Dermis microvascular lymphatic vessel endothelial cell (primary cell): ENCODE results near the gene GDF3. TPM values are rescaled to one million over a fixed set of nuclear protein-coding genes. Genes with fewer than 3 reads are reported as not detected.
A peak's percentile ranks its signal among the peaks of the same experiment; 100 is the strongest.
"Not testable (repeated sequence)": the region's sequence is repeated elsewhere in the genome, so short reads cannot be mapped to it uniquely, and the experiment has no call there.

Experiments
- DNase-seq, 2 donors: peaks; one replicate each; pipeline versions ENCODE4 v3.0.0 to v3.0.0-alpha.2; 2010; ENCODE audit warnings: low read depth in 2 of 2
- total RNA-seq: library from RNA; depleted of rRNA; stranded (reverse); fragments of >200 nt; gene quantifications from 2 replicates; pipeline ENCODE4 v1.2.1, GENCODE V29; 2014

The GDF3 gene
- total RNA-seq, 1 donor from 2014 or later, result 0.51 TPM

GRCh38 chr12:7668171-7668570, 27.4 kb downstream of the GDF3 start:
- DNase-seq, result no peak

DNA sequence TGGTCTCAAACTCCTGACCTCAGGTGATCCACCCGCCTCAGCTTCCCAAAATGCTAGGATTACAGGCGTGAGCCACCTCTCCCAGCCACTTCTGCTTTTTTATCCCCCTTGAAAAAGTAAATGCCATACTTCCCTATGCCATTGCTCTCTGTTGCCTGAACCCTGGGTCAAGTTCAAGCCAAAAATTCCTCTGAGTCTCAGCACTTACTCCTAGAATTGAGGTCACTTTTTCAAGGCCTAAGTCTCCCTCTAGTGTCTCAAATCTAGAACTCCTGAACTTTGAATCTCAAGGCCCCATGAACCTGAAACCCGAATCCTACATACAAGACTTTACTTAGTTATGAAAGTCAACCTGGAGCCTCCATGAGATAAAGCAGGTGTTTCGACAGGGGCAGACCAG, 28.4 kb downstream of the GDF3 start:
- DNase-seq, result peak in 1 of 2 donors; percentile 9

- no peak for DNase-seq
Measured at GRCh38 chr12:7666595-7666994, 29.0 kb downstream of the GDF3 start.

DNA sequence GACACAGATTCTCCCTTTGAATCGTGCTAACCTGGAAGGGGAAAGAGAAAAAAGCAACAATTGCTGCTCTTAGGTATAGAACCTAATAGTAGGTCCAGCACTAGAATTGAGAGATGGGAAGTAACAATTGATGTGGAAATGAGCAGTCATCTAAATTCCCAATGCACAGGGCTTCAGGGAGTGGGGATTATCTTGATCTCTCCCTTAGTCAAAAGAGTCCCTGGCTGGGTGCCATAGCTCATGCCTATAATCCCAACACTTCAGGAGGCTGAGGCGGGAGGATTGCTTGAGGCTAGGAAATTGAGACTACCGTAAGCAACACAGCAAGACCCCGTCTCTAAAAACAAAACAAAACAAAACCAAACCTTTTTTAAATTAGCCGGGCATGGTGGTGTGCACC, 33.8 kb downstream of the GDF3 start:
- no peak for DNase-seq

DNA sequence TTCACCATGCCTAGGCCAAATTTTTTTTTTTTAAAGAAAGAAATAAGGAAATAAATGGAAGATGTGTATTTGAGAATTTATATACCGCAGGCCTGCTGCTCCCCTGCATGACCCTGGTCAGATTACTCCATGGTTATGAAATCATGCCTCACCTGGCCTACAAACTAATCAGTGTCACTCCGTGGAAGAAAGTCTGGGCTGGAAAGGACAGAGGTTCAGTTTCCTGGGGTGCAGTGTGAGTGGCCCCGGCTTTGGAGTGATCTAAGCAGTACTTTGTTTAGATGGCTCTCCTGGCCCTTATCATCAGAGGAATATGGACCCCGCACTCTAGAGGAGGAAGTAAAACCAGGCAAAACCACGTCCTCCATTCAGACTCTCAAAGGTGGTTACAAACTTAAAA, 39.5 kb downstream of the GDF3 start:
- no peak for DNase-seq

GRCh38 chr12:7650091-7650490, 45.5 kb downstream of the GDF3 start:
- no peak for DNase-seq

- no peak for DNase-seq
Measured at GRCh38 chr12:7647071-7647470, 48.5 kb downstream of the GDF3 start.

- DNase-seq, result no peak
Measured at GRCh38 chr12:7646178-7646475, 49.4 kb downstream of the GDF3 start.

DNA sequence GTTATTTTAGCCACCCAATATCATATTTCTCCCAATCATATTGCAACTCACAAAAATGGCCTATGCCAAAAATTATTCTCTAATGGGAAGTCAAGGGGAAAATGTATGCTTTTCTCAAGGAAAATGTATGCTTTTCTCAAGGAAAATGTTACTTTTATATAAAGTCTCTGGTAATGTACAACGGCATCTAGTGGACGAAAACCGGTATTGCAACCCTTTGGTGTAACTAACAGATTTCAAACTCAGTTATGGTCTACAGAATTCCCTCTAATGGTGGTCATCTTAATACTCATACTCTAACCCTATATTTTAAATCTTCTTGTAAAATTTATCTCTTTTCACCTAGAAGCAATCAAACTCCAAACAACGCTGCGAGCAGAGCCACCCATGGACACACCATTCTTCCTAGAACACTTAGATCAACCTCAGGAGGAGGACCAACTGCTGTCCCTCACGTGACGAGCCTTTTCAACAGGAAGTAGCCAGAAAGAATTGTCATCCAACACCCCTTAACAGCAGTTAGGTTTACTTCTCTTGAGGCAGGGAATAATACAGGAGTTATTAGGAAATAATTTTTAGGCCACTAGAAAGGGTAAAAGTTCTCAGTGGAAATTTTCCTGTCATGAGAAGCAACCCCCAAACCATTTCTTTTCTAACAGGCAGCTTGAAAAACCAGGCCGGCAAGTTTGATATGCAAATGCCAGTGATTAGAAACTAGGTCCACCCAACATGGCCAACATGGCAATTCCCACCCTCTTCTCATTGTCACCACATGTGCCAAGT, 50.0 kb downstream of the GDF3 start:
- peak; percentile 5 to 35 for DNase-seq

DNA sequence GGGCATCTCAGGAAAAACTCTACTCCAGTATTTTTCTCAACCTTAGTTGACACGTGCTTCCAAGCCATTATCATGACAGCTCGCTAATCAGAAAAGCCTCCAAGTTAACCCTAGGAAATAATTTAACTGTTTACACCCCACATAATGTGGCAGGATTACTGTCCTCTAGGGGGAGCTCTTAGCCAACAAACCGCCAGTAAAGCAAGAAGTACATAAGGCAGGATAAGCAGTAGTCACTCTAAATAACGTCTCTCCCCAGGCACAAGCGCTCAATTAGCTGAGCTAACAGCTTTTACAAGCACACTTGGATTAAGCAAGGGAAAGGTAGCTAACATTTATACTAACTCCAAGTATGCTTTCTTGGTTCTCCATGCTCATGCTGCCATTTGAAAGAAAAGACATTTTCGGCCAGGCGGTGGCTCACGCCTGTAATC, 52.7 kb downstream of the GDF3 start:
- peak; percentile 5 to 40 for DNase-seq

DNA sequence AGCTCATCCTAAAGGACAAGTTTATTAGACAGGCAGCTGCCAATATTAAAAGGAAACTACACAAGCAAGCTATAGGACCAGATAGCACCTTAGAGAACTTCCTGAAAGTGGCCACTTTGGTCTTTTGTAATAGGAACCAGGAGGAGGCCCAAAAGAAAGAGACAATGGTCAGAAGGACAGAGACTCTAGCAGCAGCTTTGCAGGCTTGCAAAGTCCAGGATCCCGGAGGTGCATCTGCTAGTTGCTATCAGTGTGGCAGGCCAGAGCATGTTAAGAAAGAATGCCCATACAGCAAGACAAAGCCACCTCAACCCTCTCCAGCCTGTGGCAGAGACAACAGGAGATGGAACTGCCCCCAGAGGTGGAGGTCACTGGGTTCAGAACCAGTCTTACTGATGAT, 53.3 kb downstream of the GDF3 start:
- DNase-seq, result no peak

DNA sequence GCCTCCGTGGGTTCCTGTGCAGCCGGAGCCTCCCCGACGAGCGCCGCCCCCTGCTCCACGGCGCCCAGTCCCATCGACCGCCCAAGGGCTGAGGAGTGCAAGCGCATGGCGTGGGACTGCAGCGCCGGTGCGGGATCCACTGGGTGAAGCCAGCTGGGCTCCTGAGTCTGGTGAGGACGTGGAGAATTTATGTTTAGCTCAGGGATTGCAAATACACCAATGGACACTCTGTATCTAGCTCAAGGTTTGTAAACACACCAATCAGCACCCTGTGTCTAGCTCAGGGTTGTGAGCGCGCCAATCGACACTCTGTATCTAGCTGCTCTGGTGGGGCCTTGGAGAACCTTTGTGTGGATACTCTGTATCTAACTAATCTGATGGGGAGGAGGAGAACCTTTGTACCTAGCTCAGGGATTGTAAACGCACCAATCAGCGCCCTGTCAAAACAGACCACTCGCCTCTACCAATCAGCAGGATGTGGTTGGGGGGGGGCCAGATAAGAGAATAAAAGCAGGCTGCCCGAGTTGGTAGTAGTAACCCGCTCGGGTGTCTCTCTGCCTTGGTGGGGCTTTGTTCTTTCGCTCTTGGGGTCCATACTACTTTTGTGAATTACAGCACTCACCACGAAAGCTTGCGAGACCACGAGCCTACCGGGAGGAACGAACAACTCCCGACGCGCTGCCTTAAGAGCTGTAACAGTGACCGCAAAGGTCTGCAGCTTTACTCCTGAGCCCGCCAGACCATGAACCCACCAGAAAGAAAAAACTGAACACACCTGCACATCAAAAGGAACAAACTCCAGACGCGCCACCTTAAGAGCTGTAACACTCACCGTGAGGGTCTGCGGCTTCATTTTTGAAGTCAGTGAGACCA, 55.2 kb downstream of the GDF3 start:
- not testable (repeated sequence) for DNase-seq

Other genes starting within 250 kb of the GDF3 start
- under 0.01 TPM in 1 of 2 replicates, not detected in the other for gene CD163, start 192.0 kb downstream of the GDF3 start, total RNA-seq
- gene APOBEC1, start 29.9 kb downstream of the GDF3 start, total RNA-seq, result not detected in 2 replicates
- not detected in 2 replicates for gene DPPA3, start 15.7 kb upstream of the GDF3 start, total RNA-seq
- not detected in 2 replicates for gene CLEC4C, start 51.6 kb upstream of the GDF3 start, total RNA-seq
- gene NANOGNB, start 69.4 kb upstream of the GDF3 start, total RNA-seq, result not detected in 2 replicates
- gene NANOG, start 93.6 kb upstream of the GDF3 start, total RNA-seq, result not detected in 2 replicates
- under 0.01 TPM in 2 replicates for gene SLC2A14, start 177.1 kb upstream of the GDF3 start, total RNA-seq
- 27.4 and 34.1 TPM in 2 replicates for gene SLC2A3, start 240.4 kb upstream of the GDF3 start, total RNA-seq